Left renal pelvis (tissue), 4 donors: ENCODE results near the gene KIF5A. TPM values are rescaled to one million over a fixed set of nuclear protein-coding genes. Genes with fewer than 3 reads are reported as not detected.

Experiments used
- DNase-seq, 4 donors: peaks; one replicate each; pipeline ENCODE4 v3.0.0-alpha.2; 2013; ENCODE audit warnings: low read depth in 4 of 4, low spot score in 3 of 4
- polyA plus RNA-seq, 4 donors: library from polyadenylated mRNA; unstranded; fragments of 120-200 nt; gene quantifications; one replicate each; pipeline ENCODE4 v1.2.1, GENCODE V29; 2013; ENCODE audit not compliant: insufficient read length in 4 of 4

The KIF5A gene
- polyA plus RNA-seq, 4 donors, result 0.64 to 1.1 (median 0.86) TPM

DNA sequence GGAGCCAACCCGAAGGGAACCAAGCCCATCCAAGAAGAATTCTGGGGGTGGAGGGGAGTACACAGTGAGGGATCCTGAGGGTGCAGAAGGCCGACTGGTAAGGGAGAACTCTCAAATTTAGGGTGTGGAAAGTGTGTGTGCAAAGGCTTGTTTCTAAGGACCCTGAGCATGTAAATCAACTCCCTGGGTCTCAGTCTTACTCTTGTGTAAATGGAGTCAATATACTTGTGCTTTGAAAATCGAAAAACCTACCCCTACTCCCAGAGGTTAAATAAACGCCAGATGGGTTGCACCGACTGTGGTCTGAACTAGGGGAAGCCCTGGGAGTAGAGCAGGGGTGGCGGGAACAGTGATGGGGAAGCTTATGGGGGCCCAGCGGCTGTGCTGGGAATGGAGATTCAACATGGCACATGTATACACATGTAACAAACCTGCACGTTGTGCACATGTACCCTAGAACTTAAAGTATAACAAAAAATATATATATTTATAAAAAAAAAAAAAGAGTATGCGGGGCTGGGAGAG is 77.1 kb downstream of the KIF5A start:
- DNase-seq, result no peak

GRCh38 chr12:57627501-57628279 is 77.8 kb downstream of the KIF5A start:
- DNase-seq, result no peak

GRCh38 chr12:57628280-57629191 is 78.7 kb downstream of the KIF5A start:
- DNase-seq, result no peak

DNA sequence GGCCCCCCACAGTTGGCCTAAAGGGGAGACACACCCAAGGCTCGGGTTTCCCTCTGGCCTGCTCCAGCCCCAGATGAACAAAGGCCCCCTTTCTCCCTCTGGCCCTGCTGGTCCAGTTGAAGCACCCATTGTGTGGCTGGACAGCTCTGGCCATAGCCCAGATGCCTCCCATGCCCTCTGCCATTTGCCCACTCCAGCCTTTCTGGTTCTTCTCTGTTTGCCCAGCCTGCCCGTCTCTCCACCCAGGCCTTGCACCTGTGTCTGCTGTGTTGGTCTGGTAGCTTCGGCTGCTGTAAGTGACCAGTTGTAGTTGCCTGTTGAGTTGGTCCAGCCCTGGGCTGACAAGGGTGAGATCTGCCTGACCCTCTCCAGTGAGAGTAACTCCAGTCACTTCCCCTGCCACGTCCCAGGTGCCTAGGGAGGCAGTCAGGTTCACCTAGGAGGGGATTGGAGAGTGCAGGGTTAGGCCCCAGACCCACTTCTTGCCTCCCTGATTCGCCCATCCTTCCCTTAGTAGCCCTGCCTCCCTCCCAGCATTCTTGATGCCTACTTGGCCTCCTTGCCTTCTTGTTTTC is 80.1 kb downstream of the KIF5A start:
- no peak for DNase-seq

DNA sequence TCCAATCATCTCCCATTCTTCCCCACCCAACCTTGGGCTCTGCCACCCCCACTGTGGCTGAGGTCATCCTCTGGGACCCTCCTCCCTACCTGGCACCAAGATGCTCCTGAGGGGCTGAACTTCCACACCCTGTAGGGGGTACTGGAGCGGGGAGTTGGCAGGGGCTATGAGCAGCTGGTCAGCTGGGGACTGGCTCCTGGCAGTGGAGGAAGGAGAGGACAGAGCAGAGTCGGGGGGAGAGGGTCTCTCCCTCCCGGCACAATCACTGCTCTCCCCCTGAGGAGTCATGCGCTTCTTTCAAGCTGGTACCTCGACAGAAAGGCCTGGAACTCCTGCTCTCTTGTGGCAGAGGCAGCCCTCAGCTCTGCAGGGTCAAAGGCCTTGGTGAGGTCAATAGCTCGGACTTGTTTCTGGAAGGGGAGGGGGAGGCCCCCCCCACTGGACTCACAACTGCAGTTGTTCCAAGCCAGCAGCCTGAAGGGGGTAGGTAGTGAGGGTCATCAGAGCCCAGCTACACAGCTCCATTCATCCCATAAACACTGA is 81.1 kb downstream of the KIF5A start:
- DNase-seq, result no peak

DNA sequence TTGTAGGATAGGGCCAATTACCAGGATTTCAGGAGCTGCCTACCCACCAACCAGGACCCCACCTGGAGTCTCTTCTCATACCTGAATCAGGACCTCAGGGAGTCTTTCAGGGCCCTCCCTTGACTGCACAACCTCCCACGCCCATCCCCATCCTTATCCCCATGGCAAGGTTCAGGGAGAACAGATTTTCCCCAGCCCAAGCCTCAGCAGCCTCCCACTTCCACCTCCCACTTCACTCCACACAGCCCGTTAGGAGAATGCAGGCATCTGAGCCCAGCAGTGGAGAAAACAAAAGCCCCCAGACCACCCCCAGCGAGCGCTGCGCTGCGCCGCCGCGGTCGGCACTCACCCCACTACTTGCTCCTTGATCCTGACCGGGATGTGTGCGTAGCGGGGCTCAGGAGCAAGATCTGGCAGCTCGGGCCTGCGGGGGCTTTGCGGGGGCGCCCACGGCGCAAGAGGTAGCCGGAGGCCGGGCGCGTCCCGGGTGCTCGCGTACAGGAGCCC is 81.8 kb downstream of the KIF5A start:
- no peak for DNase-seq

GRCh38 chr12:57632073-57632957 is 82.5 kb downstream of the KIF5A start:
- DNase-seq, result no peak

DNA sequence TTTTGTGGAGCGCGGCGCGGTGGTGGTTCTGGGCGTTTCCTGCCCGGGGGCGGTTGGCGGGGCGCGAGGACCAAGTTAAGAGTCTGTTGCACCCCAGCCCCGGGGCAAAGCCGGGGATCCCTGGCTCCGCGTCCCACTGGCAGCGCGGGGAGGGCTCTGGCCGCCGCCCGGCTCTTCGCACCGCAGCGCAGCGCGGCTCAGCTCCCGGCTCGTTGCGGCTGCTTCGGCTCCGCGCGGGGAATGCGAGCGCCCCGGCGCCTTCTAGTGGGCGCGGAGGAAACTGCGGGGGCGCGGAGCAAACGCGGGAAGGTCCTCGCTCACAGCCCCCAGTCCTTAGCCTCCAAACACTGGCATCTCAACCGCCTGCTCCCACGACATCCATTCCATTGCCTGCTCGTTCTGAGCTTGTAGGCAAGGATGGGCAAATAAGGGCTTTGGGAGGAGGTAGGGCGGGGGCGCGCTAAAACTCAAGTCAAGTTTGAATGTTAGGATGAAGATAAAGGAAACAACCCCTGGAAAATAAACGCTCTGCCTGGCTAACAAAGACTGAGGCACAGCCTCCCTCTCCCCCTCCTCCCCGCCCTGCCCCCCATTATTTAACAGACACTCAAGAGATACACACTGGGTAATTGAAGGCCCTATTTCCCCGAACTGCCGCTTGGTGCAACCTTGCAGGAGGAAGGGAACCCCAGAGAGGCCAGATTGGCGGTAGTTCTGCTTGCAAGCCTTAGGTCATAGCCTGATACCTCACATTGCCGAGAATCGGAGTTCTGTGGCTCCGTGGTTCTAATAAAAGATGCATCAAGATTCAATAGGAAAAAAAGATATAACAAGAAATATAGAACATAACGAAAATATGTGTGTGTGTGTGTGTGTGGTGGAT is 83.4 kb downstream of the KIF5A start, which contains the start of gene B4GALNT1:
TSS of gene B4GALNT1 (minus strand) at position 244 of the 883 bp plus-strand sequence. CDS start 1,069 bp downstream, outside the sequence.
- no peak for DNase-seq

Other genes starting within 250 kb of the KIF5A start
- 10 to 100 TPM; 65.5 to 99.8 (median 76.4) TPM for gene R3HDM2, start 119.0 kb upstream of the KIF5A start, polyA plus RNA-seq
- gene INHBC, start 115.3 kb upstream of the KIF5A start, polyA plus RNA-seq, result under 1 TPM; 0.11 to 0.26 (median 0.17) TPM
- under 1 TPM; 0.36 to 0.78 (median 0.72) TPM for gene INHBE, start 94.7 kb upstream of the KIF5A start, polyA plus RNA-seq
- gene GLI1, start 90.3 kb upstream of the KIF5A start, polyA plus RNA-seq, result 10 to 100 TPM; 16.2 to 62.3 (median 22.1) TPM
- gene ARHGAP9, start 70.2 kb upstream of the KIF5A start, polyA plus RNA-seq, result 1 to 10 TPM; 1.9 to 5.5 (median 2.9) TPM
- 100 to 1,000 TPM in 3 of 4 donors, 10 to 100 TPM in 1; 94.7 to 164 (median 118) TPM for gene MARS1, start 62.0 kb upstream of the KIF5A start, polyA plus RNA-seq
- 10 to 100 TPM; 16.3 to 34.6 (median 29.8) TPM for gene DDIT3, start 29.5 kb upstream of the KIF5A start, polyA plus RNA-seq
- gene MBD6, start 27.2 kb upstream of the KIF5A start, polyA plus RNA-seq, result 10 to 100 TPM; 52.6 to 99.8 (median 61.2) TPM
- 100 to 1,000 TPM; 144 to 176 (median 167) TPM for gene DCTN2, start 2.9 kb upstream of the KIF5A start, polyA plus RNA-seq
- gene PIP4K2C, start 41.1 kb downstream of the KIF5A start, polyA plus RNA-seq, result 10 to 100 TPM; 21.9 to 47.1 (median 39.6) TPM
- 10 to 100 TPM; 53.9 to 82.4 (median 62.2) TPM for gene DTX3, start 54.8 kb downstream of the KIF5A start, polyA plus RNA-seq
- 100 to 1,000 TPM in 1 of 4 donors, 10 to 100 TPM in 3; 33.6 to 101 (median 36.9) TPM for gene ARHGEF25, start 61.4 kb downstream of the KIF5A start, polyA plus RNA-seq
- gene B4GALNT1, start 83.2 kb downstream of the KIF5A start, polyA plus RNA-seq, result 1 to 10 TPM in 1 of 4 donors, under 1 TPM in 3; 0.79 to 6.1 (median 0.93) TPM
- gene OS9, start 144.1 kb downstream of the KIF5A start, polyA plus RNA-seq, result 100 to 1,000 TPM; 189 to 235 (median 201) TPM
- gene AGAP2, start 188.7 kb downstream of the KIF5A start, polyA plus RNA-seq, result 1 to 10 TPM in 3 of 4 donors, under 1 TPM in 1; 0.79 to 1.5 (median 1.4) TPM
- gene TSPAN31, start 195.0 kb downstream of the KIF5A start, polyA plus RNA-seq, result 100 to 1,000 TPM in 2 of 4 donors, 10 to 100 TPM in 2; 67.7 to 108 (median 102) TPM
- 100 to 1,000 TPM; 199 to 236 (median 214) TPM for gene CDK4, start 202.3 kb downstream of the KIF5A start, polyA plus RNA-seq
- 10 to 100 TPM in 3 of 4 donors, 1 to 10 TPM in 1; 9.9 to 25.9 (median 16.3) TPM for gene MARCHF9, start 205.1 kb downstream of the KIF5A start, polyA plus RNA-seq
- 1 to 10 TPM in 2 of 4 donors, under 1 TPM in 2; 0.72 to 2.2 (median 0.96) TPM for gene CYP27B1, start 217.0 kb downstream of the KIF5A start, polyA plus RNA-seq
- 10 to 100 TPM; 29.0 to 32.3 (median 31.5) TPM for gene METTL1, start 222.1 kb downstream of the KIF5A start, polyA plus RNA-seq
- gene EEF1AKMT3, start 222.6 kb downstream of the KIF5A start, polyA plus RNA-seq, result 10 to 100 TPM; 11.2 to 17.5 (median 11.7) TPM
- 10 to 100 TPM; 23.4 to 47.4 (median 46.9) TPM for gene TSFM, start 232.7 kb downstream of the KIF5A start, polyA plus RNA-seq